ENCODE results near the gene OR10V1. TPM values are rescaled to one million over a fixed set of nuclear protein-coding genes. Genes with fewer than 3 reads are reported as not detected.

The OR10V1 gene
- total and polyA plus RNA-seq, 9 of the 15 experiments (the other 6 are each of a cell fraction or from before 2014, with no cell fraction given) = not detected

- TF ChIP-seq ZNF197 (CRISPR knock-in tag; IDR thresholded peaks at IDR 0.05; ENCODE audit: low read depth) = no peak
- TF ChIP-seq GABPA (tag; conservative IDR thresholded peaks at IDR 0.05; ENCODE audit: low read depth) = no peak
- TF ChIP-seq, protein P1, sequence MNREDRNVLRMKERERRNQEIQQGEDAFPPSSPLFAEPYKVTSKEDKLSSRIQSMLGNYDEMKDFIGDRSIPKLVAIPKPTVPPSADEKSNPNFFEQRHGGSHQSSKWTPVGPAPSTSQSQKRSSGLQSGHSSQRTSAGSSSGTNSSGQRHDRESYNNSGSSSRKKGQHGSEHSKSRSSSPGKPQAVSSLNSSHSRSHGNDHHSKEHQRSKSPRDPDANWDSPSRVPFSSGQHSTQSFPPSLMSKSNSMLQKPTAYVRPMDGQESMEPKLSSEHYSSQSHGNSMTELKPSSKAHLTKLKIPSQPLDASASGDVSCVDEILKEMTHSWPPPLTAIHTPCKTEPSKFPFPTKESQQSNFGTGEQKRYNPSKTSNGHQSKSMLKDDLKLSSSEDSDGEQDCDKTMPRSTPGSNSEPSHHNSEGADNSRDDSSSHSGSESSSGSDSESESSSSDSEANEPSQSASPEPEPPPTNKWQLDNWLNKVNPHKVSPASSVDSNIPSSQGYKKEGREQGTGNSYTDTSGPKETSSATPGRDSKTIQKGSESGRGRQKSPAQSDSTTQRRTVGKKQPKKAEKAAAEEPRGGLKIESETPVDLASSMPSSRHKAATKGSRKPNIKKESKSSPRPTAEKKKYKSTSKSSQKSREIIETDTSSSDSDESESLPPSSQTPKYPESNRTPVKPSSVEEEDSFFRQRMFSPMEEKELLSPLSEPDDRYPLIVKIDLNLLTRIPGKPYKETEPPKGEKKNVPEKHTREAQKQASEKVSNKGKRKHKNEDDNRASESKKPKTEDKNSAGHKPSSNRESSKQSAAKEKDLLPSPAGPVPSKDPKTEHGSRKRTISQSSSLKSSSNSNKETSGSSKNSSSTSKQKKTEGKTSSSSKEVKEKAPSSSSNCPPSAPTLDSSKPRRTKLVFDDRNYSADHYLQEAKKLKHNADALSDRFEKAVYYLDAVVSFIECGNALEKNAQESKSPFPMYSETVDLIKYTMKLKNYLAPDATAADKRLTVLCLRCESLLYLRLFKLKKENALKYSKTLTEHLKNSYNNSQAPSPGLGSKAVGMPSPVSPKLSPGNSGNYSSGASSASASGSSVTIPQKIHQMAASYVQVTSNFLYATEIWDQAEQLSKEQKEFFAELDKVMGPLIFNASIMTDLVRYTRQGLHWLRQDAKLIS (CRISPR knock-in tag; IDR thresholded peaks at IDR 0.05) = peak; percentile 22; the same call in 1 of the 2 replicates
- TF ChIP-seq RCOR1 (IDR thresholded peaks at IDR 0.05; ENCODE audit: borderline replicate concordance in 1 of 2, low read depth in 2 of 2, low read length in 2 of 2) = peak in 1 of 2 experiments; percentile 17; a peak in 2 of 4 replicates
- TF ChIP-seq MTF1 (CRISPR knock-in tag; IDR thresholded peaks at IDR 0.05; ENCODE audit: borderline replicate concordance) = no peak
- TF ChIP-seq NFRKB (IDR thresholded peaks at IDR 0.05; ENCODE audit: low read depth) = no peak
- TF ChIP-seq E2F1 (CRISPR knock-in tag; IDR thresholded peaks at IDR 0.05) = no peak
- TF ChIP-seq ETV5 (CRISPR knock-in tag; IDR thresholded peaks at IDR 0.05; ENCODE audit: low read depth) = 0 out of 2 replicates have a peak, but pooled peaks have one; percentile 17
- no peak for TF ChIP-seq ZNF75A (CRISPR knock-in tag; IDR thresholded peaks at IDR 0.05)
- TF ChIP-seq LEF1 (IDR thresholded peaks at IDR 0.05) = no peak
- TF ChIP-seq ZNF583 (CRISPR knock-in tag; IDR thresholded peaks at IDR 0.05) = no peak
- 0 out of 2 replicates have a peak, but pooled peaks have one; percentile 15 for TF ChIP-seq MBD2 (IDR thresholded peaks at IDR 0.05; ENCODE audit: borderline replicate concordance, low read depth)
- no peak for TF ChIP-seq ZNF707 (CRISPR knock-in tag; conservative IDR thresholded peaks at IDR 0.05)
- peak; percentile 78; the same call in 1 of the 2 replicates for TF ChIP-seq HDAC2 (IDR thresholded peaks at IDR 0.05)
- no peak for TF ChIP-seq ZNF644 (tag; IDR thresholded peaks at IDR 0.05; ENCODE audit: low read depth)
- TF ChIP-seq NFIC (IDR thresholded peaks at IDR 0.05) = peak; percentile 79
- TF ChIP-seq NR2C2 (CRISPR knock-in tag; IDR thresholded peaks at IDR 0.05) = no peak
- peak; percentile 78 for TF ChIP-seq NR2C2 (tag; IDR thresholded peaks at IDR 0.05)
- no peak for TF ChIP-seq ZNF57 (CRISPR knock-in tag; IDR thresholded peaks at IDR 0.05)
- peak; percentile 77 for TF ChIP-seq TFAP4 (CRISPR knock-in tag; IDR thresholded peaks at IDR 0.05; ENCODE audit: borderline replicate concordance)
- peak; percentile 56 for TF ChIP-seq ZFP36 (IDR thresholded peaks at IDR 0.05; ENCODE audit: low read depth, low read length, partially characterized antibody)
- peak; percentile 63 for TF ChIP-seq ATF7 (IDR thresholded peaks at IDR 0.05)
- no peak for TF ChIP-seq TBP (optimal IDR thresholded peaks at IDR 0.05; ENCODE audit: low read depth, low read length)
- TF ChIP-seq SPI1 (IDR thresholded peaks at IDR 0.05; ENCODE audit: borderline replicate concordance, low read depth, low read length) = no peak
Measured at GRCh38 chr11:59755701-59756557, 42.3 kb upstream of the OR10V1 start (continued).
